ENCODE data around the gene BCS1L.
"Not testable (repeated sequence)": the region's sequence is repeated elsewhere in the genome, so short reads cannot be mapped to it uniquely, and the experiment has no call there.

BCS1L gene

DNA sequence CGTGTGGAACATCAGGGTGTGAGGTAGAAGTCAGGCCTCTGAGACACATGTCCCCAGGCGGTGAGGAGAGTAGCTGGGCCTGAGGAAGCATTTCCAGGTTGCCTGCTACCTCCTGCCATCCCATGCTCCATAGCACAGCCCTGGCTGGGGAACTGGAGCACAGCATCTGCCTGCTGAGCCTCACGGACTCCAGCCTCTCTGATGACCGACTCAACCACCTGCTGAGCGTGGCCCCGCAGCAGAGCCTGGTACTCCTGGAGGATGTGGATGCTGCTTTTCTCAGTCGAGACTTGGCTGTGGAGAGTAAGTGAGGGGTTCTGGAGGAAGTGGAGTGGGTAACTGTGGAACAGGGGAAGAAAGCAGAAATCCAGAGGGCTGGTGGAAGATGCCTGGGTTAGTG is 2.9 kb downstream of the BCS1L start:
- no peak for DNase-seq

DNA sequence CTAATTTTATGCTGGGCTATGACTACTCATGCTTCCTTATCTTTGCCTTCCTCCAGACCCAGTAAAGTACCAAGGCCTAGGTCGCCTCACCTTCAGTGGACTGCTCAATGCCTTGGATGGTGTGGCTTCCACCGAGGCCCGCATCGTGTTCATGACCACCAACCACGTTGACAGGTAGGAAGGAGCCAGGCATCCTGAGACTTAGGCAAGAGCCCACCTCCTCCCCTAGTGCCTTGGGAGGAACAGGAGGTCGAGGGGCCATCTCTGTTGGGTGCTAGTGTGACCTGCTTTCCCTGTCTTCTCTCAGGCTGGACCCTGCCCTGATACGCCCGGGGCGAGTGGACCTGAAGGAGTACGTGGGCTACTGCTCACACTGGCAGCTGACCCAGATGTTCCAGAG is 3.3 kb downstream of the BCS1L start:
- DNase-seq, result no peak

GRCh38 chr2:218663901-218664300 is 4.4 kb downstream of the BCS1L start:
- no peak for DNase-seq

- no peak for DNase-seq
Measured at GRCh38 chr2:218664653-218665052, 5.2 kb downstream of the BCS1L start.

DNA sequence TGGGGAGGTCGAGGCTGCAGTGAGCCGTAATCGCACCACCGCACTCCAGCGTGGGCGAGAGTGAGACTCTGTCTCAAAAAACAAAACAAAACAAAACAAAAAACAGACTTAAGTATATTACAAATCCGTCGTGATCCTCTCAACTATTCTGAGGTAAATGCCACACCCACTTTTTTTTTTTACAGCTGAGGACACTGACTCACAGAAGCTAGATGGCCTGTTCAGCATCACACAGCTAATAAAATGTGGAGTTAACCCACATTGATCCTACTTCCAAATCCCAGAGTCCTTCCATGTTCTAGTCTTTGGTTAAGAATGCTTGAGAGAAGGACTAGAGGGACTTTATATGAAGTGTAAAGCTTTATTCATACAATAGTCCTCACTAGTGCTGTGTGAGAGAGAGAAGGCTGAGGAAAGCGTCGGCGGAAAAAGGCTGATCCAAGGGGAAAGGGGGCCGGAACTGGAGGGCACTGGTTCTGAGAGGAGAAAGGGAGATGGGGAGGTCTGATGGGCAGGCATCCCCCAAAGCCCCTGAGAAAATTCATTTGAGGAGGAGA is 11.7 kb downstream of the BCS1L start:
- DNase-seq, result no peak

DNA sequence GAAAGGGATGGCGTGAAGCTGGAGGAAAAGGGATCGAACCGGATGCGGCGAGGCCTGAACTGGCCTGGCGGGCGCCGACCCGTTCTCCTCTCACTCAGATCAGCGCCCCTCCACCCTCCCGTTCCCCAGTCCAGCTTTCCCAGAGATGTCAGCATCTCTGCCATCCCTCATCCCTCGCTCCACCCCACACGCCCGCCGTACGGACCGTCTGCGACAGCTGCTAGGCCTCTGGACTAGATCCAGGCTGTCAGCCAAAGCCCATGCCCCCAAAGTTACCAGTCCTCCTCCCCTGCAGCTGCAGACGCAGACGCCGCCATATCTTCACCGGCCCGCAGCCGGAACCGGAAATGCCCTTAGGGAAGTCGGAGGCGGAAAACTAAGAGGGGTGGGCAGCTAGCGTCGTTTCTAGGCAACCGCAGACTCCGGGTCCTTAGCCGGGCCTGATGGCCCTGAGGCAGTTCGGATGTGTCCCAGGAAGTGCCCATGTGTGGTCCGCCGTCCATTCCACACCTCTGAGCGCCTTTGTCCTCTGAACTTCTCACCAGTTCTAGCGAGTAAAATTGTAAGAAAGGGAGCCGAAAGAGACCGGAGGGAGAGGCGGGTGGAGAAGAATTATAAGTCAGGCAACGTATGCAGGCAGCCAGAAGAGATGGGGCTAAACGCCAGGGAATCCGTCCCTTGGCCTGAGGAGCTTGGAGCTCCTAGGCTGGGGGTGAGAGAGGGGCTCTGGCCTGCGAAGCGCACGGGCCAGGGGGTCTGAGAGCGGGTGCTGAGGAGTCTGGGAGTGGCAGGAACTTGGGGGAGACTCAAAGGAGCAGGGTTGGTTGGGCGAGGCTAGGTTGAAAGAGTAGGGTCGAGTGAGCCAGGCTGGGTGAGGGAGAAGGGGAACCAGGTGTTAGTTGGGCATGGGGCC is 12.4 kb downstream of the BCS1L start, which contains the start of the genes RNF25 and STK36:
RNF25 (minus strand) TSS at position 349 of the 913 bp plus-strand sequence; CDS start at position 317, 32 bp downstream.
STK36 (plus strand) TSS at position 433 of the 913 bp plus-strand sequence. CDS start 744 bp downstream, outside the sequence.
- peak; percentile 78 for DNase-seq

GRCh38 chr2:218679119-218679518 is 19.6 kb downstream of the BCS1L start:
- DNase-seq, result no peak

- DNase-seq, result no peak
Measured at GRCh38 chr2:218680061-218680460, 20.6 kb downstream of the BCS1L start.

DNA sequence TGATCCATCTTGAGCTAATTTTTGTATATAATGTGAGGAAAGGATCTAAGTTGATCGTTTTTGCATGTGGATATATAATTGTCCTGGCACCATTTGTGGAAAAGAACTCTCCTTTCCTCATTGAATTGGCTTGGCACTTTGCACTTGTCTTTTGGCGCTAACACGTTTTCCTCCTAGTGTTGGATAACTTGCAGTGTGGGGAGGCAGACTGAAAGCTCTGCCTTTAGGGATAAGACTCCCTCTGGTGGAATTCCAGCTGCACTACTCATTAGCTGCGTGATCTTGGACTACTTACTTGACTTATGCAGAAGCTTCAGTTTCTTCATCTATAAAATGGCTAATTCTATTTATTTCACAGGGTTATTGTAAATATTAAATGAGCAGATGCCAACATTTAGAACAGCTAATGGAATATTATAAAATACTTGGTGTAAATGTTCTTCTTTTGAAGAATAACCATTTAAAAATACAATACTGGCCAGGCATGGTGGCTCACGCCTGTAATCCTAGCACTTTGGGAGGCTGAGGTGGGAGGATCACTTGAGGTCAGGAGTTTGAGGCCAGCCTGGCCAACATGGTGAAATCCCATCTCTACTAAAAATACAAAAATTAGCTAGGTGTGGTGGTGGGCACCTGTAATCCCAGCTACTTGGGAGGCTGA is 28.0 kb downstream of the BCS1L start:
- not testable (repeated sequence) for DNase-seq

DNA sequence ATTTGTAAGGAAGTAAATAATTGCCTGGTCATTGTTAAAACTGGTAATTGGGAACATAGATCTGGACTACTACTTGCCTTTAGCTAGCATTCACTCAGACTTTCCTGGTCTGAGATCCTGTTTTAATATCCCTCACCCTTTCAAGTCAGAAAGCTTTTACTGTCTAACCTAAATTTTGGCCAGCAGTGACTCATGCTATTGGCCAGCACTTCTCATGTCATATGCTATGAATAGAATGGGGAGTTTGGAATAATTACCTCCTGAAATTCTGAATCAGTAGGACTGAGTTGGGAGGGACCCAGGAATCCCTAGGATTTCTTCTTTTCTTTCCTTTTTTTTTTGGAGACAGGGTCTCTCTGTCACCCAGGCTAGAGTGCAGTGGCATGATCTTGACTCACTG is 31.8 kb downstream of the BCS1L start:
- DNase-seq, result no peak

DNA sequence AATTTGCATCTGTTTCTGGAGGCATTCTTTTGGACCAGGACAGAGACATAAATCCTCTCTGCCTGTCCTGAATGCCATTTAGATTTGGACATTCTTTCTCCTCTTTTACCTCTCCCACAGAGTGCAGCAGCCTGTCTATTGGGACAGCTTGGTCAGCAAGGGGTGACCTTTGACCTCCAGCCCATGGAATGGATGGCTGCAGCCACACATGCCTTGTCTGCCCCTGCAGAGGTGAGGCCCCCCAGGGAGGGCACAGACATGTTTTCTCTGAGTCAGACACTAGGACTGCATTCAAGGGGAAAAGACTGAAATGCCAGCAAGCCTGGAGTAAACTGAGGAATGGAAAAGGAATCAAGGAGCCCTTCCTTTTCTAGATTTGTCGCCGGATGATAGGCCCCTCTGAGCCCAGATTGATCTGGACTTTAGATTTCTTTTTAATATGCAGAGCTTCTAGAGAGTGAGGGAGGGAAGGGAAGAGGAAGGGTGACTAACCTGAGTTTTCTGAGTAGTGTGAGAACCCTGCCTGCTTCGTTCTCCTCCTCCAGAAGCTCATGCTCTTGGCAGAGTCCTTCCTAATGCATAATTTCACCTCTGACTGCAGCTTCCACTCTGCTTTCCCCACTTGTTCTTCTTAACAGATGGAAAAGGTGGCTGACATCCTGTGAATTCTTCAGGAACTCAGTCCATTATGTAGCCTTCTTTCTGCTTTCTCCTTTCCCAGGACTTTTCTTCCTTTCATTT is 35.1 kb downstream of the BCS1L start:
- DNase-seq, result no peak

- DNase-seq, result no peak
Measured at GRCh38 chr2:218698885-218699284, 39.4 kb downstream of the BCS1L start.

DNA sequence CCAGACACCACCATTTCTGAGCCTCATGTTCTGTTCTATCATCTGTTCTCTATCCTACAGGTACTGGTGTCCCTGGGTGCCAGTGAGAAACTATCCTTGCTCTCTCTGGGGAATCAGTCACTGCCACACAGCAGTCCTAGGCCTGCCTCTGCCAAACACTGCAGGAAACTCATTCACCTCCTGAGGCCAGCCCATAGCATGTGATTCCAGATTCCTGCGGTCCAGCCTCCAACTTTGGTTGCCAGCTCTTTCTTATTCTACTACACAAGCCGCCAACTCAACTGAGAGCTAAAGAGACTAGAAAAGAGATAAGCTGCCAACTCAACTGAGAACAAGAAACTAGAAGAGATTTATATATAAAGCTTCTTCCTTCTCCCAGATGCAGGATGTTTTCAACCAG is 42.3 kb downstream of the BCS1L start:
- no peak for DNase-seq

GRCh38 chr2:218703341-218703740 is 43.9 kb downstream of the BCS1L start:
- no peak for DNase-seq

DNA sequence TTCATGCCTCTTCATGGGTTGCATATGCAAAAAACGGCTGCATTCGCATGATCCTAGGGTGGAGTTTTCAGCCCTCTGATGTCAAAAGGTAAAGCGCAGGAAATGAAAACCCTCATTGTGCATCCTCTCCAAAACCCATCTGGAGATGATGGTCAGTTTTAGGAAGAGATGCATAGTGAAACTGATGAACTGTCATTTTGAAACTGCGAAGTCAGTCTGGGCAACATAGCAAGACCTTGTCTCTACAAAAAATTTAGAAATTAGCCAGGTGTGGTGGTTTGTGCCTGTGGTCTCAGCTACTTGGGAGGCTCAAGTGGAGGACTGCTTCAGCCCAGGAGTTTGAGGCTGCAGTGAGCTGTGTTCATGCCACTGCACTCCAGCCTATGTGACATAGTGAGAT is 48.6 kb downstream of the BCS1L start:
- no peak for DNase-seq

- DNase-seq, result no peak
Measured at GRCh38 chr2:218709908-218710307, 50.4 kb downstream of the BCS1L start.

DNA sequence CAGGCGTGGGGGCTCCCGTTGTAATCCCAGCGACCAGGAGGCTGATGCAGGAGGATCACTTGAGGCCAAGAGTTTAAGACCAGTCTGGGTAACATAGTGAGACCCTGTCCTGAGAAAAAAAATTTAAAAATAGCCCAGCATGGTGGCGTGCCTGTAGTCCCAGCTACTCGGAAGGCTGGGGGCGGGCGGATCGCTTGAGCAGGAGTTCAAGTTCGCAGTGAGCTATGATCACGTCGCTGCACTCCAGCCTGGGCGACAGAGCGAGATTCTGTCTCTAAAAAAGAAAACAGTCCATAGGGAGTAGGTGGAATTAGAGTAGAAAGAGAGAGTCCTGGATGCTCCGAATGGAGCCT is 50.8 kb downstream of the BCS1L start:
- DNase-seq, result no peak

DNA sequence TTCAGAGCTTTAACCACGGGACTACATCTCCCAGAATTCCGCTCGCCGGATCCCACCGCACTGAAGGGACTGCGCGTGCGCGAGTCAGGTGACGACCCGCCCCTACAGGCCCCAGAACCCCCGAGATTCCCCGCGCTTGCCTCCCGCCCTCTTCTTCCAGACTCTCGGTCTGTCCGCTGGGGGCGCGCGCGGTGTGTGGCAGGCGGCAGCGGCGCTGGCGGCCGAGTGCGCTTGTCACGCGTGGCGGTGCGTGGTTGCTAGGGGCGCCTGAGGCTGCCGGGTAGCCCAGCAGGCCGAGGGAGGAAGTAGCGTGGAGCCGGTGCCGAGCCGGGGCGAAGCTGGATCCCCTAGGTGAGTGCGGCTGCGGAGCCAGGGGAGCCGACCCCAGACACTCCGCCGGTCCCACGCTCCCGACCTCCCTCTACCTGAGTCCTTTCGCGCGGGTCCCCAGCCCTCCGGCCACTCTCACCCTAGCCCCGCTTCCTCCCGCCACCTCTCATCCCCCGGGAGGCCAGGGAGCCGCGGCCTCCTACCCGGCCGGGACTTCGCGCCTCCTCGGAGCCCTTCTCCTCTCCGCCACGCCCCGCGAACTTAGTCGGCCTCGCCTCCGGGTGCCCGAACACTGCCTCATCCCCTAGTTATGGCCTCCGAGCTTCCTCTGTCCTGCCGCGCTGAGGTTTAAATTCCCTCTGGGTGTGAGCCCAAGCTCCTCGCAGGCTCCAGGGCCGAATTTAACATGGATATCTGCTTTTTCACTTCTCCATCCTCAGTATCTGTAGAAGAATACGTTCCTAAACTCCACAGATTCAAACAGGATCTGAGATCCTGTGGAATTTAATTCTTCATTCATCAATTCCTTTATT is 51.4 kb downstream of the BCS1L start, which contains the start of gene TTLL4:
TTLL4 (plus strand) TSS at position 149 of the 863 bp plus-strand sequence. CDS start 26,842 bp downstream, outside the sequence.
- peak; percentile 98 for DNase-seq

GRCh38 chr2:218711550-218711929 is 52.1 kb downstream of the BCS1L start:
- DNase-seq, result no peak

All from activated CD4-positive, CD25-positive, alpha-beta regulatory T cell treated with anti-CD3 and anti-CD28 coated beads, Interleukin-2, amount 50 U/mL, for 72 hours (primary cell).